ENCODE results near the gene ADGRL3.
"Not testable (repeated sequence)": the region's sequence is repeated elsewhere in the genome, so short reads cannot be mapped to it uniquely, and the experiment has no call there.

The ADGRL3 gene

DNA sequence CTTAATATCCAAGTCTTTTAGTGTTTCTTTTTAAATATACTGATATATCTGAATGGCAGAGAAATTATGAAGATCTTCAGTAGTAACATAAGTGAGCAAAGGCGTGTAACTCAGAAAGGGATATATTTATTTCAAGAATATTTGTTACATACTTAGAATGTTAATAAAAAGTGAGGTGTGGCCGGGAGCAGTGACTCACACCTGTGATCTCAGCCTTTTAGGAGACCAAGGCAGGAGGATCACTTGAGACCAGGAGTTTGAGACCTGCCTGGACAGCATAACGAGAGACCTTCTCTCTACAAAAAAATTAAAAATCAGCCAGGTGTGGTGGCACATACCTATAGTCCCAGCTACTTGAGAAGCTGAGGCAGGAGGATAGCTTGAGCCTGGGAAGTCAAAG, 651.0 kb downstream of the ADGRL3 start:
- no peak for DNase-seq

- DNase-seq = not testable (repeated sequence)
Observed at GRCh38 chr4:61852105-61852504, 652.0 kb downstream of the ADGRL3 start.

- no peak for DNase-seq
Observed at GRCh38 chr4:61853041-61853440, 652.9 kb downstream of the ADGRL3 start.

GRCh38 chr4:61860376-61860775, 660.2 kb downstream of the ADGRL3 start:
- no peak for DNase-seq

- DNase-seq = no peak
Observed at GRCh38 chr4:61864286-61864685, 664.2 kb downstream of the ADGRL3 start.

- DNase-seq = no peak
Observed at GRCh38 chr4:61866378-61867030, 666.4 kb downstream of the ADGRL3 start.

DNA sequence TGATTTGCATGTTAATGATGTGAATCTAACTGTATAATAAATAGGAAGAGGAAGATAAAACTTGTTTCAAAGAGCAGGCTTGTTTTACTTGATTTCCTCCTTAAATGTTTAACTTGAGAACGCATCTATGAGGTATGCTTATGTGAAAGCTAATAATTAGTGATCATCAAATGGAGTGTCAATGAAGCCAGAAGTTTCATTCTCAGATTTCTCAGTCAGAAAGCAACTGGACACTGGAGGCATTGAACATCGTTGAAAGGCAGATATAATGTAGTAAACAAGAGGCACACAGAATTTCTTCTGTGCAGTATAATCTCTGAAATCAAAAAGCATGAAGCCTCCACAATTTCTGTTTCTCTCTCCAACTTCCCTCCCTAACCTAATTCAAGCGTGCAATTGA, 672.9 kb downstream of the ADGRL3 start:
- no peak for DNase-seq

- DNase-seq = no peak
Observed at GRCh38 chr4:61877266-61877665, 677.1 kb downstream of the ADGRL3 start.

DNA sequence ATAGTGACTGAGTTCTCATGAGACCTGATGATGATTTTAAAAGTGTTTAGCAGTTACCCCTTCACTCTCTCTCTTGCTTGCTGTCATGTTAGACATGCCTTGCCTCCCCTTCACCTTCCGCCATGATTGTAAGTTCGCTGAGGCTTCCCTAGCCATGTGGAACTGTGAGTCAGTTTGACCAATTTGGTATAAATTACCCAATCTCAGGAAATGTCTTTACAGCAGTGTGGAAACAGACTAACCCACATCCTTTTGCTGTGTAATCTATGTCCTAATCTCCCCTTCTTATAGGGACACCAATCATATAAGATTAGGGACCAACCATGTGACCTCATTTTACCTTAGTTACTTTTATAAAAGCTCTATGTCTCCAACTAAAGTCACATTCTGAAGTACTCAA, 677.8 kb downstream of the ADGRL3 start:
- DNase-seq = no peak

- DNase-seq = no peak
Observed at GRCh38 chr4:61882381-61882780, 682.3 kb downstream of the ADGRL3 start.

GRCh38 chr4:61886131-61886530, 686.0 kb downstream of the ADGRL3 start:
- no peak for DNase-seq

DNA sequence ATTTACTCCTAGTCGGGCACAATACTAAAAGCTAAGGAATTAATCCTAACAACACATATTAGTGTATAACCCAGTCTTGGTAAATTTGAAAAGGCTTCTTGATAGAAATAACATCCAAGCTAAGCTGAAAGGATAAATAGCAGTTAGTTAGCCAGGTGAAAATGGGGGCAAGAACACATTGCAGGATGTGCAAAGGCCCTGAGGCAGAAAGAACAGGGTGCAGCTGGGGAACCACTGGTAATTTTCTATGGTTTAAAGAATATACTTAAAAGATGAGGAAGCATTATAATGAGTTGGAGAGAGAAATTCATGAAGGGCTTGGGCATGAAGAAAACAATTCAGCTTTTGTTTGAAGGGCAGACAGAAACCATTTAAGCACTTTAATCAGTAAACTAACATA, 689.0 kb downstream of the ADGRL3 start:
- DNase-seq = no peak

GRCh38 chr4:61890321-61890720, 690.2 kb downstream of the ADGRL3 start:
- no peak for DNase-seq

DNA sequence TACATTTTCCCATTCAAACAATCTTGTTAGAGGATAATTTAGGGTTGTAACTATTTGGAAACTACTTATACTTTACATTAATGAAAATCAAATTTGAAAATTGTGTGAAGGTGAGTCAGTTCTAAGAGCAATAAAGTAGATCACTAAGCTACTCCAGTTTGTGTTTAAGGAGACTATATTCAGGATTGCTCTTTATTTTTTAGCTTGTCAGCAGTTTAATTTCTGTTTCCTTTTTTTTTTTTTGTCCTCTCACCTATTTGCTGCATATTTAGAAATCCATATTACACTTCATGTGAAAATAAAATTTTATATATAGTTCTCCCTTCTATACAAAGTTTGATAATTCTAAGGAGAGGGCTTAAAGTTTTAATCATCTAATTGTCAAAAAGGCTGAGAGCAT, 691.8 kb downstream of the ADGRL3 start:
- no peak for DNase-seq

GRCh38 chr4:61896634-61897033, 696.5 kb downstream of the ADGRL3 start:
- DNase-seq = no peak

DNA sequence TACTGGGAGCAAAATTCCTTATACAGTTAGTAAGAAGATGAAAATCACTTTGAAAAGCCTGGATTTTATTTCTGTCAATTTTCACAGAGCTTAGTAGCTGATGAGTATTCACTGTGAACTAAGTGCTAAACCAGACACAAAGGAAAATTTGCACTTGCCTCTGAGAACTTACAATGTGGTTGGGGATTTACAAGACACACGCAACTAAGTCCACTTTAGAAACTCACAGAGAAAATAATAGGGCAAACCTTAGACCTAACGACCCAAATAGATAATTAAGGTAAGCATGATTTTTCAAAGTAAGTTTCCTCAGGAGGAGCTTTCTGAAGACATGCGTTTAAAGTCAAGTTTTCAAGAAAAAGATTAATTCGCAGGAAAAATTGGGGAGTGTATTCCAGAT, 708.9 kb downstream of the ADGRL3 start:
- DNase-seq = no peak

DNA sequence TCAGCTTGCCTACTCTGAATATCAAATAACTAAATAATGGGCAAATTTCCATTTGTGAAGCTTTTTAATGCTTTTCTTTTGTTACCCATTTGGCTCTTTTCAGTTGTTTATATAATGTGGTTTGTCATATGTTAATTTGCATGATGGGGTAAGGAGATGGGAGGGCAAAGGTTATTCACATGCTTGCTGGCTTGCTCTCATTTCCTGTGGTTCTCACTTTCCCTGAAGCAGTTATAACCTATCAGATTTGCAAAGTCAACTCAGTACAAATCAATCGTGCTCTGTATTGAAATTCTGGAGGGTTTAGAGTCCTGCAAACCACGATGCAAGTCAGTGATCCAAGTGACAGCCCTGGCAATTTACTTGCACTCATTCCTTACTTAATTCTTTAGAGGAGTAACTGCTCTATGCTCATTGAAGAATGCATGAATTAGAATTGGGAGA, 711.2 kb downstream of the ADGRL3 start:
- DNase-seq = no peak

- no peak for DNase-seq
Observed at GRCh38 chr4:61913619-61914018, 713.5 kb downstream of the ADGRL3 start.

DNA sequence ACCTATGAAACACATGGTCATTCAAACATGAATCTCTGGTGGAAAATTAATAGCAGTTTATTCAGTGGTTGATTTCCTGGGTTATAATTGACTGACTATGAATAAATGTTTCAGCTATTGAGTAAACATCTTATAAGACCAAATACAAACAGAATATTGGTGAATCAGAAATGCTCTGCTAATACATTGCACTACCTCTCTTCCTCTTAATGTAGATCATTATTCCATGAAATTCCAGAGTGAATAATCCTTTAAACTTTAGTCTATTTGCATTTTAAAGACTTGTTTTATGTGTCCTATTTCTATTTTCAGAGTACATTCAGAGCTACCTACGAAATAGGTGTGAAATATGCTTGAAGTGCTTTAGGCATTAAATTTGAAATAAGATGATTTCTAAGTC, 715.4 kb downstream of the ADGRL3 start:
- DNase-seq = no peak

DNA sequence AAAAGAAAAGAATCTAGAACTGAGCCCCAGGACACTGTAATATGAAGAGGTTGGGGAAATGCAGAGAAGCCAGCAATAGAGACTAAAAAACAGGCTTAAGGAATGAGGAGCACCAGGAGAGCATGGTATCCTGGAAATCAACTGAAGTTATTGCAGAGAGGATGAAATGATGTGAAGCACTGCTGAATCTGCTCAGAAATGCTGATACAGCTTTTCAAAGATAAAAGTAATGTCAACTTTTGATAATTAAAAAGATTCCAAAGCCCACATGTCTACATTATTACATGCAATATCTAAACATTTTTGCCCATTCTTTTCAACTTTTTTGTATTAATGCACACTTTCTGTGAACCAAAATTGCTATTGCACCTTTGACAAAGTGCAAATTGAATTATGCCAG, 718.4 kb downstream of the ADGRL3 start:
- no peak for DNase-seq

- no peak for DNase-seq
Observed at GRCh38 chr4:61918987-61919386, 718.9 kb downstream of the ADGRL3 start.

- no peak for DNase-seq
Observed at GRCh38 chr4:61919561-61919960, 719.4 kb downstream of the ADGRL3 start.

- DNase-seq = no peak
Observed at GRCh38 chr4:61921920-61922319, 721.8 kb downstream of the ADGRL3 start.

GRCh38 chr4:61922766-61923165, 722.6 kb downstream of the ADGRL3 start:
- no peak for DNase-seq

DNA sequence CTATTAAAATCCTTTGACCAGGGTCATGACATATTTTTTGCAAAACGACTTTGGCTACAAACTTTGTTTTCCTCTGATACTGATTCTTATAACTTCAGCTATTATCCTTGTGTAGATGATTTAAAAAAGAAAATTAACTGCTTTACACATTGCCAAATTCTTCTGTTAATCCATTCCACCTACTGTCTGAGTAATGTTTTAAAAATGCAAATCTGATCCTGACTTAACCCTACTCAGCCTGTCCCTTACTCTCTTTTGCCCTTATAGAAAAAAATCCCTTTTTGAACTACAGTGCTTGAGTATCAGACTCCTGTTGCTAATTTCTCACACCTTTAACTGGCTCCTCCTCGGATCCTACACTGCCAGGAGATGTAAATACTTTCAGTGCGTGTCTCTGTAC, 723.1 kb downstream of the ADGRL3 start:
- no peak for DNase-seq

Measured in T-helper 9 cell (primary cell).